HG02870 (cell line): ENCODE measurements around the gene COL10A1.

Experiments
- ATAC-seq: cut with Tn5 transposase; IDR thresholded peaks from one replicate; pipeline ENCODE4 v1.9.1; 2021; ENCODE audit warnings: mild to moderate bottlenecking, moderate library complexity; ENCODE audit not compliant: unreplicated experiment

Gene COL10A1

DNA sequence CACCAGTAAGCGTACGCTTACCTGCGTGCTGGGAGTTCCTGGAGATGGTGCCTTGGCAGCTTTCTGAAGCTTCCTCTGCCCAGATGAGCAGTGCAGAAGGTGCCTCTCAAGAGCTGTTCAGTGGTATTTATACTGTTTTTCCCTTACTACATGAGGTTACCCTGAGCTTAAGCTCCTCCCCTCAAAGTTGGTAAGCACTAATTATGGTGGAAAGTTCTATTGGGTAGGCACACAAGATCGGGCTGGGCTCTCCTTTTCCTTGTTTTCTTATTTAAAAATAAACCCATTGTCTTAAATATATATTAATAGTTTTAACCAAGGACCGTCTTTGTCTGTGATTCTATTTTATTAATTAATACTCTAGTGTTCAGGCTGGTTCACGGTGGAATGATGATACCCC lies at the start of gene COL10A1:
Gene COL10A1 (minus strand): TSS at position 101 of the 400 bp plus-strand sequence. CDS start 640 bp downstream, outside the sequence.
- ATAC-seq, result no peak

- no peak for ATAC-seq
These were observed 49.4 kb upstream of the COL10A1 start for GRCh38 chr6:116175344-116175743.

GRCh38 chr6:116173928-116174327 lies 48.0 kb upstream of the COL10A1 start:
- no peak for ATAC-seq

- ATAC-seq, result no peak
These were observed 44.6 kb upstream of the COL10A1 start for GRCh38 chr6:116170358-116171057.

DNA sequence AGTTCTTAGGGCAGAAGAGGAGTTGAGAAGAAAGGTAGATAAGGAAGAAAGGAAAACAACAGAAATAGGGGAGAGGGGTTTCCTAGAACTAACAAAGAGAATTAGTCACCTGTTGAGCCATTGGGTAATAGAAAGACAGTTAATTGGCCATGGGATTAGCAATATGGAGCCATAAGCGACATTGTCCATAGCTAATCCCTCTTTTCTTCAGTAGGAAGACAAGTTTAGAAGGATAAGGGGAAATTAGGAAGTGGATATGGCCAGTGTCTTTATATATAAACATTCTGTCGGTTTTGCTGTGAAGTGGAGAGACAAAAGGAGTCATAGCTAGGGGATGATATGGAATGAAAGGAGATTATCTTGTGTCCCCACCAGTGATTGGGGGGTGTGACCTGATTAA lies 43.9 kb upstream of the COL10A1 start:
- ATAC-seq, result no peak

DNA sequence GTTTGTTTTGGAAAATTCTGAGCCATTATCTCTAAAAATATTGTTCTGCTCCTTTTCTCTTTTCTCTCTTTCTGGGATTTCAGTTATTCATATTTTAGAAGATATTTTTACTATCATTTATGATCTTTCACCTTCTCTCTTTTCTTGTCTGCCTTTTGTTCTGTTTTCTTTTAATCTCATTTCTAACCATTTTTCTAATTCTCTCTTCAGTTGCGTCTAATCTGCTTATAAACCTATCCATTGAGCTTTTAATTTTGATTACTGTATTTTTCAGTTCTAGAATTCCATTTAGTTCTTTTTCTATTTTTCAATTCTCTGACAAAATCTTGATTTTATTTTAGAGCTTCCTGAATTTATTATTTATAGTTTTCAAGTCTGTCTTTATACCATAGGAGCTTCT lies 42.2 kb upstream of the COL10A1 start:
- ATAC-seq, result no peak

DNA sequence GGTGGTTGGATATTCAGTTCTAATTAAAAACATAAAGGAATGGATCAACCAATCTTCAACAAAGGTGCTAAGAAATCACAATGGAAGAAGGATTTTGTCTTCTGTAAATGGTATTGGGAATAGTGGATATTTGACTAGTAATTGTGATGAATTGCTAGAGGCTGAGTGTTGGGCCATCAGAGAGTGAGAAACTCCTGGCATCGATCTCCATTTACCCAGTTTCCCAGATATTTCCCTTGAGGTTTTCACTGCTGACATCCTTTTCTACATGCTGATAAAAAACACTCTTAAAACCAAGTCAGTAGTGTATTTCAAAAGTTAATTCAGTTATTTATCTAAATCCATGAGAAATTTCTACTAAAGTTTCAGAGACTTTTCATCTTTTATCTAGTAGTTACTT lies 40.4 kb upstream of the COL10A1 start:
- ATAC-seq, result no peak

DNA sequence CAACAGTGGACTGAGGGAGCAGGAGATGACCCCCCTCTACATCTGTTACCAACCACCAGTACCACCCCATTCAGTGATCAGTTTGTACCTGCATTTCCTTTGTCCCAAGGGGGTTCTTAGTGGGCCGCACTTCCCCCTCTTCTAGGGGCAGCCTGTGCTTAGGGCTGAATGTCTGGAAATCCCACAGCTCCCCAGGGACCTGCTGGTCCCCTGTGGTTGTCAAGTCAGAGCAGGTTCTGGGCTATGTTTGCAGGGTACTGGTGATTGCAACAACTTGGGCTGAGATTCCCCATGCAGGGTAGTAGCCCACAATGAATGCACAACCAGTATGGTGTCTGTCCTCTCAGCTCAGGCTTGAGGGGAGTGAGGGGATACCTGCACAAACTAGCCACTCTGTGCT lies 39.7 kb upstream of the COL10A1 start:
- no peak for ATAC-seq

- ATAC-seq, result no peak
These were observed 34.0 kb upstream of the COL10A1 start for GRCh38 chr6:116159782-116160524.

DNA sequence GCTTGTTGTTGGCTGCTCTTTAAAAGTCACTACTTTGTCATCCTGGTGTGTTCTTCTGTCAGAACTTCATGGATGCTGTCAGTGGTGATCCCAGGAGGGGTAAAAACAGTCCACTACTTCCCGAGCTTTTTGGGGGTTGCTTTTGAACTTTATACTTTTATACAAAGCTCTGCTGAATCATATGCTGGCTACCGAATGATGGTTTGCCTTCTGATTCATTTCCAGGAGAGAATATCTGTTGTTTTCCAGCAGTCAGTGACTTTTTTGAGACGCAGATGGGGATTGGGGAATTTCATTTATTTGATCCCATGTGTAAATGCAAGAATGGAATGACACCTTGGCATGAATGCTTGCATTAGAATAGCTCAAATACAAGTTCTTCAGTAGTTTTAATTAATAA lies 32.7 kb upstream of the COL10A1 start:
- no peak for ATAC-seq

GRCh38 chr6:116157391-116157790 lies 31.5 kb upstream of the COL10A1 start:
- ATAC-seq, result no peak

DNA sequence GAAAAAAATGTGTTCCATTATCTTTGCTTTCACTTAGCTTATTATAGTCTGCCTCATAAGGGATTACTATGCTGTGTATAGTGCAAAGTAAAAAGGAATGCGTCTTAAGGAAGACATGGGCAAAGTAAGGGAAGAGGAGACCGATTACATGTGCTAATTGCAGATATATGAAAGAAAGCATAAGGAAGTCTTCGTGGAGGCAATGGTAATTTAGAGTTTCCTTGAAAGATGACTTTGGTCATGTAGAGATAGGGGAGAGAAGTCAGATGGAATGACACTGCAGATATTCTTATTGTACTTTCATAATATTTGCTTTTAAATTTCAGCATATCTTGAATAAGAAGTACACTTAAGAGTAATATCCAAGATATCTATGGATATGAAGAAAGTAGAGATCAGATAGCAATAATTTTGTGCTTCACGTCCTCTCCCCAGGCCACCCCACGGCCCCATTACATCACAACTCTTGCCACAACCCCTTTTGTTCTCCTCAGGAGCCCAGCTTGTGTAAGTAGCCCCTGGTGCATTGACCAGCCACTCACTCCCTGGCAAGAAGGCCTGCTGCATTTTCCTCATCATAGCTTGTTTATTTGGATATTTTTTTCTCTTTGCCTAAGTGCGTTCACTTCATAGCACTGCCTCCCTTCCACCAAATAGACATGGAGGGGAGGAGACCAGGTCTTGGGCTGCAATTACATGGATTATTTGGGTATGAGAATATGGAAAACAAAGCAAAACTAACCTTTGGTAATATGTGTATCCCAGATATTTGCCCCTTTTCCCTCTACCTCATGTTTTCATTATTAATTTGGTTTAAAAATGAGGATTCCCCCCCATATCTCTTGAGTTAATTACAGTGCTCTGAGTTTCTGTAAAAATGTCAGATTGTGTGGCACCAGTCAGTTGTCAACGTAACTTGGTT lies 30.7 kb upstream of the COL10A1 start:
- no peak for ATAC-seq

GRCh38 chr6:116154887-116155286 lies 29.0 kb upstream of the COL10A1 start:
- ATAC-seq, result no peak

DNA sequence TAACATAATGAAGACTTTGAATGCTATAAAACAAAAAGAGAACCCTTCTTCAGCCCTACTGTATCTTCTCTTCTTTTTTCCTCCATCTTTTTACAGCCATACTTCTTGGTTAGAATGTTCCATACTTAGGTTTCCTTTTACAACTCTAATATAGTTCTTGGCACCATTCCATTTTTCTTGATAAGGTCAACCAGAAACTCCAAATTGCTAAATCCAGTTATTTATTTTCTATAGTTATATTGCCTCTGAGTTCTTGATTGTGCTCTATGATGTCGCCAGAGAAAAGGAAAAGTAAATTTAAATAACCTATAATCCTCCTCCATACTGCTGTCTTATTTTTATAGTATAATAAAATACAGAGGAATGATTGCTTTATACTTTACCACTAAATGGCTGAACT lies 26.7 kb upstream of the COL10A1 start:
- no peak for ATAC-seq

DNA sequence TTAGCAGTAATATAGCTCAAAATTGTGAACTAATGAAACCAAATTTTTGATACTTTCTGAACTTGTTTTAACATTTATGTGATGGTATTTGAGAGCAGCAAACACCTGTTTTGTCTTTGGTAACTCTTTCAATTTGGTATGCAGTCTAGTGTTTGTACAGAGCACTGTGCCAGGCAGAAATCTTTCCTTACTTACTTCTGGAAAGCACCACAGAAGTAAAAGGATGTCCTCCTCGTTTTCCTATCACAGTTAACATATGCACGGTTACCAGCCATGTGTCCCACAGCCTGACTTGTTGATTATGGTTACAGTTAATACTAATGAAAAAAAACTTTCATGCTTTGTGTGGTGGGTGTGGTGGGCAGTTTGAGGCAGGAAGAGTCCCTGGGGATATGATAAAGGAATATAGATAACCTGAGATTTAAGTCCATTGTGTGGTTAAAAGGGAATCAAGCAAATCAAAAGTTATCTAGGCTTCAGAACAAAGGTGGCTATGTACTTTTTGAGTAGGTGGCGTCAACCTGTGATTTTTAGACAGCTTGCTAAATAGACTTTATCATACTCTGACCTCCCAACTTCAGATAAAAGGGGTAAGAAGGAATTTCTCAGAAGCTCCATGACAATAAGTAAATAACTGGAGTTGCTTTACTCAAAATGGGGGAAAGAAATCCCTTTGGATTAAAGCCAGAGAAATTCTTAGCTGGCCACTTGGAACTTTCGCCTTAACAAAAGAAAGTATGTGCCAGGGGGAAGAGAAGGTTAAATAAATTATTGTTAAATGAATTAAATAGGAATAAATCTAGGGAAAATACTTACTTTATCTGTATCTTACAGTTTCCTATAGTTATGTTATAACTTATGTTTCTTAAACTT lies 20.1 kb upstream of the COL10A1 start:
- ATAC-seq, result no peak

DNA sequence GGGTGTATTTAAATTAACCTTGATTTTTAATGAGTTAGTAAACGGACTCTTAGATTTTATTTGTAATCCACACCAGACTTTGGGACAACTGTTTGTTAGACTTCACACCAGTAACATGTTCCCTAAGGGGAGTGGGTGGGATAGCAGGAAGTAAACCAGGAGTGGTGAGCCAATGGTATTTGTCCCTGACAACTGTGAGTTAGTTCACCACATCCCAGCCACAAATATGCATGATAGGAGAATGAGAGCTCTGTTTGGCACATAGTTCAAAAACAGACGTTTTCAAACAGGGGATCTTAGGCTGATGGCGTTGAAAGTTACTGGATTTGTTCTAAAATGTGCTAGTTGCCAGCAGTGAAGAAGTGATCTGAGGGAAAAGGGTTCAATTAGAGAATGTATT lies 18.7 kb upstream of the COL10A1 start:
- ATAC-seq, result no peak

- ATAC-seq, result no peak
These were observed 14.0 kb upstream of the COL10A1 start for GRCh38 chr6:116139917-116140316.

DNA sequence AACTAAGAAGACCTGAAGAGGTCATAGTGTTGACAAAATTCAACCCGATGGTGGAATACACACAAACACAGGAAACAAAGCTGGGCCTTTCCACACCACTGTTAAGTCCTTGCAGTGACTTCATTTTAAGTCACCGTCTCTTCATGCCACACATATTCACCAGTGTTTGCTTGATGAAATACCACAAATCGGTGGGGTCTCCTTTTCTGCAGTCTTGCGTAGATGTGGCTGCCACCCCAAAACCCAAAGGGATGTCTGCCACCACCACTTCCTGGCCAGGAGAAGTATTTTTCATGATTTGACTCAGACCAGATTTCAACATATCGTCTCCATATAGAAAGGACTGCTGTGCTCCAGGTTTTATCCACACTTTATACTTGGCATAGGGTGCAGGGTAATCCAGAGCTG lies 11.0 kb upstream of the COL10A1 start:
- peak; percentile 40 for ATAC-seq

DNA sequence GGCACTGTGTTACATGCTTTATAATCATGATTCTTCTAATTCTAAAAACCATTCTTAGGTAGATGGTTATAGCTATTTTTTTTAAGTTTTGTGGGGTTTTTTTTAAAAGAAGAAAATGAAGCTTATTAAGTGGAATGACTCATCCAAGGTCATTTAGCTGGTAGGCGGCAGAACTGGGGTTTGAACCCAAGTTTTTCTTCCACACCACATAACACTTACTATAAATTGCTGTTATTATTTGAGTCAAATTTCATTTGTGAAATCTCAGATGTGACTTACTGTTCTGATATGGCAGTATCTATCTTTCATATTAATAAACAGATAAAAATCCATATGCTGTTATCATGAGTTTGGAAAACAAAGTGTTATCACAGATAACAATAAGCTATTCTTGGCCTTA lies 10.4 kb upstream of the COL10A1 start:
- ATAC-seq, result peak; percentile 20

DNA sequence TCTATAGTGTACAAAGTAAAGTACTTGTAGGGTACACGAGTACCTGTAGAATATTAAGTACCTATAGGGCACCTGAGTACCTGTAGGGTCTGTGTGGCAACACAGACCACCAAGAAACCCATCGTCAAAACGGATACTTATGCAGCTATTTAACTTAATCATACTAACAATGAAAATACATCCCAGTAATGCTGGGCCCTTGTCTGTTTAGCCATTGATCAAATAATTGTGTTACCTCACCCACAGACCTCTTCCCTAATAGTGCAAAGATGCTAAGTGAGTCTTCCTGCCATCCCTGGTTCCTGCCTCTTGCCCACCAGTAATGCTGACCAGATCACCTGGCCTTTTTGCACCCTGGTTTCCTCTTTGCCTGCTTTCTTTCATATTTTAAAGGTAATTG lies 7.5 kb upstream of the COL10A1 start:
- no peak for ATAC-seq
